CD4-positive, alpha-beta T cell (primary cell): ENCODE measurements around the gene DTX2. TPM values are rescaled to one million over a fixed set of nuclear protein-coding genes. Genes with fewer than 3 reads are reported as not detected.
"Not testable (repeated sequence)": the region's sequence is repeated elsewhere in the genome, so short reads cannot be mapped to it uniquely, and the experiment has no call there.

ENCODE experiments used
- ATAC-seq: fragments of 200-7000 bp; cut with Tn5 transposase; one replicate; pipeline ENCODE4 v1.10.0; 2022; ENCODE audit warnings: mild to moderate bottlenecking; ENCODE audit not compliant: poor library complexity
- CTCF ChIA-PET: fragments of 350-600 bp; sonication (Branson Sonifier 250); formaldehyde crosslinking; loops from one replicate; lab custom pipeline; 2021; ENCODE audit warnings: antibody characterized with exemption, inconsistent platforms; lab: Charles Lee
- POLR2A ChIA-PET: fragments of 350-600 bp; sonication (Branson Sonifier 250); formaldehyde crosslinking; loops from one replicate; lab custom pipeline; 2021; ENCODE audit warnings: antibody characterized with exemption, inconsistent platforms; lab: Charles Lee
- DNase-seq, 14 experiments: peaks; one replicate each; pipeline ENCODE4 v3.0.0-alpha.2; 2013 to 2020; ENCODE audit warnings: mixed read lengths in 2 of 14
- H3K27ac ChIP-seq, 2 donors: one replicate each; pipeline versions ENCODE4 v1.5.1 to v1.7.0; 2013; ENCODE audit warnings: low read length in 2 of 2, low read depth in 1 of 2, mild to moderate bottlenecking in 1 of 2
- H3K27me3 ChIP-seq, 2 experiments: 1 replicate in 1 of 2; 2 replicates in 1 of 2; pipeline versions ENCODE4 v1.6.1 to v1.7.0; 2013; ENCODE audit warnings: low read length in 2 of 2, control low read depth in 1 of 2, mild to moderate bottlenecking in 1 of 2, moderate library complexity in 1 of 2; ENCODE audit not compliant: insufficient read depth in 2 of 2, control insufficient read depth in 1 of 2
- H3K36me3 ChIP-seq: one replicate; pipeline ENCODE4 v1.6.1; 2013; ENCODE audit warnings: low read length, control low read depth; ENCODE audit not compliant: insufficient read depth
- H3K4me1 ChIP-seq: one replicate; pipeline ENCODE4 v1.6.1; 2013; ENCODE audit warnings: low read length, control low read depth; ENCODE audit not compliant: insufficient read depth
- H3K4me3 ChIP-seq: one replicate; pipeline ENCODE4 v1.5.1; 2013; ENCODE audit warnings: mild to moderate bottlenecking, low read length, moderate library complexity
- H3K9me3 ChIP-seq, 2 experiments: 1 replicate in 1 of 2; 2 replicates in 1 of 2; pipeline versions ENCODE4 v1.6.1 to v1.7.0; 2013; ENCODE audit warnings: low read length in 2 of 2, mild to moderate bottlenecking in 2 of 2, control low read depth in 1 of 2, moderate library complexity in 1 of 2; ENCODE audit not compliant: control insufficient read depth in 1 of 2, insufficient read depth in 1 of 2
- H3K27ac Mint-ChIP-seq: one replicate; pipeline ENCODE4 v1.8.0; 2020; ENCODE audit warnings: mixed read lengths
- H3K27me3 Mint-ChIP-seq: one replicate; pipeline ENCODE4 v1.8.0; 2021; ENCODE audit warnings: mixed read lengths
- H3K36me3 Mint-ChIP-seq: one replicate; pipeline ENCODE4 v1.8.0; 2021; ENCODE audit warnings: low read depth, mixed read lengths
- H3K4me1 Mint-ChIP-seq: one replicate; pipeline ENCODE4 v1.8.0; 2021; ENCODE audit warnings: low read depth, mixed read lengths
- H3K4me3 Mint-ChIP-seq: one replicate; pipeline ENCODE4 v1.8.0; 2020; ENCODE audit warnings: mild to moderate bottlenecking, mixed read lengths
- H3K9me3 Mint-ChIP-seq: one replicate; pipeline ENCODE4 v1.8.0; 2020; ENCODE audit warnings: mixed read lengths
- intact Hi-C, 2 experiments: fragments of 100-400 bp; cut with DNase I in 1 of 2; cut with micrococcal nuclease in 1 of 2; formaldehyde crosslinking; loops; one replicate each; pipeline versions ENCODE4 v1.15.1 to v1.9.0; 2023 to 2025; cut with DNase I, micrococcal nuclease
- total RNA-seq, 174 experiments: library from RNA in 2 of 174; stranded (reverse) in 2 of 174; gene quantifications; one replicate each; pipeline ENCODE4 v1.2.3 and lab custom pipeline; 2021 to 2026
- TF ChIP-seq, protein P1 (sequence below): fragments of 200-600 bp; IDR thresholded peaks from one replicate; pipeline ENCODE4 v1.8.0; 2022; ENCODE audit warnings: antibody characterized with exemption, mild to moderate bottlenecking

The DTX2 gene
- total RNA-seq, 2 experiments from 2014 or later = 18.2 to 19.2 TPM

DNA sequence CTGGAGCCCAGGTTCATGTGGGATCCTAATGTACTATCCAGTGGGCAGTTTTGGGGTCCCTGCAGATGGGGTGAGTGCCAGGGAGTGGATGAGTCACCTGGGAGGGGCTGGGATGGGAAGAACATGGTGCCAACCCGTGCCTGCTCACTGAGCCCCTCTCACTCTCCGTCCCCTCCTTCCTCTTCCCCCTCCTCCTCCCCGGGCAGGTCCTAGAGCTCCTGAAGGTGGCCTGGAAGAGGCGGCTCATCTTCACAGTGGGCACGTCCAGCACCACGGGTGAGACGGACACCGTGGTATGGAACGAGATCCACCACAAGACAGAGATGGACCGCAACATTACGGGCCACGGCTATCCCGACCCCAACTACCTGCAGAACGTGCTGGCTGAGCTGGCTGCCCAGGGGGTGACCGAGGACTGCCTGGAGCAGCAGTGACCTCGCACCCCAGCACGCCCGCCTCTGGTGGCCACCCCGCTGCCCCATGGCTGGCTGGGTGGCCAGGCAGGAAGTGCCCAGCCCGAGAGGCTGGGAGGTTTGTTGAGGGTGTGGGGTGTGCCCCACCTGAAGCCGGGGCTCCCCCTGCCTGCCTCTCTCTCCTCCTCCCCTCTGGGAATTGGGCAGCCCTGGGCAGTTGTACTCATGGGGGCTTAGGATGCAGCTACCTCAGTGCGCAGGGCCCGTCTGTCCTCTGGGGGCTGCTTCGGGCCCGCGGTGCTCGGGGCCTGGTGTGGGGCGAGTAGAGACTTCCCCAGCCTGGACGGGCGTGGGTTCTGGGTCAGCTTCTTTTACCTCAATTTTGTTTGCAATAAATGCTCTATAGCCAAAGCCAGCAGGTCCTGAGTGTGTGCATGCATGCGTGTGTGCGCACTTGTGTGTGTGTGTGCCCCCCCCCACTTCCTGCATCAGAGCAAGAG is 43.9 kb downstream of the DTX2 start:
- CTCF ChIA-PET = no interaction called here
- Mint-ChIP-seq H3K4me1 (no peaks in the 10 kb centered on the region), H3K27ac (no peak overlapping the region), H3K4me3 (no peak overlapping the region), H3K27me3 (no peaks in the 10 kb centered on the region), H3K9me3 (no peaks in the 10 kb centered on the region), H3K36me3 (peaks cover 25% of the 10 kb centered on the region)
- Histone ChIP-seq H3K9me3 (peaks cover 0 to 5% of the 10 kb centered on the region in 2 experiments), H3K36me3 (peaks cover 6% of the 10 kb centered on the region), H3K27ac (no peak overlapping the region), H3K4me3 (no peak overlapping the region), H3K27me3 (no peaks in the 10 kb centered on the region), H3K4me1 (peaks cover 4% of the 10 kb centered on the region)
- DNase-seq (no peak), ATAC-seq (no peak)
- POLR2A ChIA-PET = no interaction called here
- TF ChIP-seq, protein P1, sequence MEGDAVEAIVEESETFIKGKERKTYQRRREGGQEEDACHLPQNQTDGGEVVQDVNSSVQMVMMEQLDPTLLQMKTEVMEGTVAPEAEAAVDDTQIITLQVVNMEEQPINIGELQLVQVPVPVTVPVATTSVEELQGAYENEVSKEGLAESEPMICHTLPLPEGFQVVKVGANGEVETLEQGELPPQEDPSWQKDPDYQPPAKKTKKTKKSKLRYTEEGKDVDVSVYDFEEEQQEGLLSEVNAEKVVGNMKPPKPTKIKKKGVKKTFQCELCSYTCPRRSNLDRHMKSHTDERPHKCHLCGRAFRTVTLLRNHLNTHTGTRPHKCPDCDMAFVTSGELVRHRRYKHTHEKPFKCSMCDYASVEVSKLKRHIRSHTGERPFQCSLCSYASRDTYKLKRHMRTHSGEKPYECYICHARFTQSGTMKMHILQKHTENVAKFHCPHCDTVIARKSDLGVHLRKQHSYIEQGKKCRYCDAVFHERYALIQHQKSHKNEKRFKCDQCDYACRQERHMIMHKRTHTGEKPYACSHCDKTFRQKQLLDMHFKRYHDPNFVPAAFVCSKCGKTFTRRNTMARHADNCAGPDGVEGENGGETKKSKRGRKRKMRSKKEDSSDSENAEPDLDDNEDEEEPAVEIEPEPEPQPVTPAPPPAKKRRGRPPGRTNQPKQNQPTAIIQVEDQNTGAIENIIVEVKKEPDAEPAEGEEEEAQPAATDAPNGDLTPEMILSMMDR = no peak
- intact Hi-C loops = loop anchor here in 1 of 2 experiments (10.0 kb wide), 1 partner anchor 489 kb away; no protein-coding TSS in a partner anchor

DNA sequence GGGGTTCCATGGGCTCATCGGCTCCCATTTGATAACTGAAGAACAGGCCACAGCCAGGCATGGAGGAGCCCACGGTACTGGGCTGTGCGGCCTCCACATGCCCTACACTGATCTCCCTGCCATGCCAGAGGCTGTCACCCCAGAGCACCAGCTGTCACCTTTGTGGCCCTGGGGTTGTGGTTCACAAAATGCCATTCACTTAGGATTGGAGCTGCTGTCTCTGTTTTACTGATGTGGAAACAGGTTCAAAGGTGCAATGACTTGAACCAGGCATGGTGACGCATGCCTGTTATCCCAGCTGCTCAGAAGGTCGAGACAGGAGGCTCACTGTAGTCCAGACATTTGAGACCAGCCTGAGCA is 44.6 kb downstream of the DTX2 start:
- Histone ChIP-seq H3K36me3 (peaks cover 6% of the 10 kb centered on the region), H3K4me1 (peaks cover 4% of the 10 kb centered on the region), H3K9me3 (peaks cover 0 to 5% of the 10 kb centered on the region in 2 experiments), H3K4me3 (no peak overlapping the region), H3K27me3 (no peaks in the 10 kb centered on the region), H3K27ac (no peak overlapping the region)
- Mint-ChIP-seq H3K4me3 (no peak overlapping the region), H3K4me1 (no peaks in the 10 kb centered on the region), H3K36me3 (peaks cover 25% of the 10 kb centered on the region), H3K27ac (no peak overlapping the region), H3K9me3 (no peaks in the 10 kb centered on the region), H3K27me3 (no peaks in the 10 kb centered on the region)
- no peak for ATAC-seq
- TF ChIP-seq, protein P1 = no peak
- intact Hi-C loops = loop anchor here in 1 of 2 experiments (10.0 kb wide), 1 partner anchor 489 kb away; no protein-coding TSS in a partner anchor
- DNase-seq = no peak
- CTCF ChIA-PET = no interaction called here
- POLR2A ChIA-PET = no interaction called here

DNA sequence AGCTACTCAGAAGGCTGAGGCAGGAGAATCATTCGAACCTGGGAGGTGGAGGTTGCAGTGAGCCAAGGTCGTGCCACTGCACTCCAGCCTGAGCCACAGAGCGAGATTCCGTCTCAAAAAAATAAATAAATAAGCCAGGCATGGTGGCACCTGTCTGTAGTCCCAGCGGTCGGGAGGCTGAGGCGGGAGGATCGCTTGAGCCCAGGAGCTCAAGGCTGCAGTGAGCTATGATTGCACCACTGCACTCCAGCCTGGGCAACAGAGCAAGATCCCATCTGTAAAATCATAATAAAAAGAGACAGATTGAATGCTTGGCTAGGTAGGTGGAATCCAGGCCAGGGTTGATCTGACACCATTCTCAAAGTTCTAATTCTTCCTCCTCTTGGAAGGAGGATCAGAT is 45.1 kb downstream of the DTX2 start:
- H3K4me1 Mint-ChIP-seq, H3K9me3 Mint-ChIP-seq, H3K9me3 ChIP-seq, H3K4me3 ChIP-seq, POLR2A ChIA-PET, CTCF ChIA-PET, H3K36me3 ChIP-seq, H3K4me1 ChIP-seq, H3K27me3 ChIP-seq, ATAC-seq, H3K27ac ChIP-seq, H3K27me3 Mint-ChIP-seq, H3K27ac Mint-ChIP-seq, H3K4me3 Mint-ChIP-seq, DNase-seq: not testable (repeated sequence)
- H3K36me3 Mint-ChIP-seq = peaks cover 23% of the 10 kb centered on the region
- intact Hi-C loops = loop anchor here in 1 of 2 experiments (10.0 kb wide), 1 partner anchor 488 kb away; no protein-coding TSS in a partner anchor
